HG02798 (cell line): ENCODE measurements around the gene GAS2.

Experiments used
- ATAC-seq: cut with Tn5 transposase; IDR thresholded peaks from one replicate; pipeline ENCODE4 v1.9.1; 2021; ENCODE audit warnings: mild to moderate bottlenecking; ENCODE audit not compliant: unreplicated experiment, poor library complexity

GAS2 gene

GRCh38 chr11:22846726-22847125 lies 180.3 kb downstream of the GAS2 start:
- no peak for ATAC-seq

DNA sequence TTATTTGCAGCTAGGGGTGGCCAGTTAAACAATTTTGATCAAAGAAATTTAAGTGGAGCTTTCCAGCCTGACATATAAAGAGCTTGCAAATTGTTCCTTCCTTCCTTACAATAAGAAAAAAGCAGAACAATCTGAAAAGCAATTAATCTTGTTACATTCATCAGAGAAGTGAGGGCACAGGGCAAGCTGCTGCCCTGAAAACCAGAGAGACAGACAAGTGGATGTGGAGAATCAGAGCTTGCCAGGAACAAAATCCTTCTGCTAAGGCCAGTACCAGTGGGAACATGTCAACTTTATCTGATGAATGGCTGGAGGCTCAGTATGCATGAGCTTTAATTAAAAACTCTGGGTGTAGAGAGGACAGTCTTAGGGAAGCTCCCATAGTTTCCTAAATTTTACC lies 185.1 kb downstream of the GAS2 start:
- no peak for ATAC-seq

- ATAC-seq = no peak
Observed at GRCh38 chr11:22859756-22860155, 193.3 kb downstream of the GAS2 start.

DNA sequence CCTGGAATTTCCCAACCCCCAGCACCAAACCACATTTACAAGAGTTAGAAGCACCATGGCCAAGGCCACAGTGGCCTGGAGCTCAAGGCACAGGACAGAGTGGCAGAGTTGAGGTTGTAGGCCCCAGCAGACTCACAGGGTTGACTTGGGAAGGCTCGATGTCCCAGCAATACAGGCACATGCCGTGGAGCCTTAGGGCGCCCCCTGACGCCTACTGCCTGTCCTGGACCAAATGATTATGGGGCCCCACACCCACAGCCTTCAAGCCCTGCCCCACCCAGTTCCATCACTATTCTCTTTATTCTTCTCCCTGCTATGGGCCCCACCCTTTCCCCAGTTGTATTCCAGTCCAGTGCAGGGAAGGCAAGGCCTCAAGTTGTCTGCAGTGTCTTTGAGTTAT lies 193.8 kb downstream of the GAS2 start, which contains the start of gene CCDC179:
TSS of gene CCDC179 (minus strand) at position 234 of the 400 bp plus-strand sequence. CDS start at position 181, 53 bp downstream.
- no peak for ATAC-seq
